Activated CD8-positive, alpha-beta memory T cell treated with anti-CD3 and anti-CD28 coated beads, Interleukin-2, amount 50 U/mL, for 24 hours (primary cell): ENCODE data around the gene DPAGT1.
A peak's percentile ranks its signal among the peaks of the same experiment; 100 is the strongest.

Experiments used
- DNase-seq: peaks from one replicate; pipeline ENCODE4 v3.0.0-alpha.2; 2020; ENCODE audit errors: extremely low read depth

Gene DPAGT1

DNA sequence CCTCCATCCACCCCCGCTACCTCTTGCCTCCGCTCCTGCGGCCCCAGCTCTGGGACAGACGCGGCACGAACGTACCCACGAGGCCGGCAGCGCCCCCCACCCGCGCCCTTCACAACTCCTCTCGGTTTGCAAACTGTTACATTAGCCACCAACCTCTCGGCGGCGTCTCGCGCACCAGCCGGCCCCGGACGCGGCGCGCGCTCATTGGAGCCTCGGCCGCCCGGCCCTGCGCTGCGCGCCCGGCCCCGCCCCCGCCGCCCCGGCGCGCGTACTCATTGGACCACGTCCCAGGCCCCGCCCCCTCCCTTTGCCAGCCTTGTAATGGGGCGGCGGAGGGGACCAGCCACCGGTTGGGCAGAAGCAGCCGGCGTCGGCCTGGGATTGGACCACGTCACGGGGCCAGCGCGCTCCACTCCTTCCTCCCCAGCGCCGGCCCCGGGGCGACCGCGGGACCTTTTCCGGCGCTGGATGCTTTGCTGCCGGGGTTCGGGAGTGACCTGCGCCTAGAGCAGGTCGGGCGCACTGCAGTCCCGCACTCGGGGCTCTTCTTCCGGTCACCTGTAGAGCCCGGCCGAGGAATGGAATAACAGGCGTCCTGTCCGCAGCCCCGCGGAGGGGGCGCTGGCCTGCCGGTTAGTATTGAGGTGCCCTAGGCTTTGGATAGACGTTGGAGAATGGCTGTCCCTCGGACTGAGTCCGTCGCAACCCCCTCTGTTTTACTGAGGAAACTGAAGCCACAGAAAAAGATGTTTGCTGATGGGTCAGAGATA lies 44.5 kb downstream of the DPAGT1 start, which contains the start of gene HYOU1:
Gene HYOU1, minus strand, starts transcription at position 206 of the 770 bp plus-strand sequence. CDS start 1,045 bp downstream, outside the sequence.
- DNase-seq, result peak; percentile 91

GRCh38 chr11:119056421-119056999 lies 45.1 kb downstream of the DPAGT1 start:
- no peak for DNase-seq

- DNase-seq, result no peak
Observed at GRCh38 chr11:119055901-119056300, 45.8 kb downstream of the DPAGT1 start.

- DNase-seq, result no peak
Observed at GRCh38 chr11:119054418-119054817, 47.2 kb downstream of the DPAGT1 start.

GRCh38 chr11:119052163-119052814 lies 49.4 kb downstream of the DPAGT1 start:
- no peak for DNase-seq

DNA sequence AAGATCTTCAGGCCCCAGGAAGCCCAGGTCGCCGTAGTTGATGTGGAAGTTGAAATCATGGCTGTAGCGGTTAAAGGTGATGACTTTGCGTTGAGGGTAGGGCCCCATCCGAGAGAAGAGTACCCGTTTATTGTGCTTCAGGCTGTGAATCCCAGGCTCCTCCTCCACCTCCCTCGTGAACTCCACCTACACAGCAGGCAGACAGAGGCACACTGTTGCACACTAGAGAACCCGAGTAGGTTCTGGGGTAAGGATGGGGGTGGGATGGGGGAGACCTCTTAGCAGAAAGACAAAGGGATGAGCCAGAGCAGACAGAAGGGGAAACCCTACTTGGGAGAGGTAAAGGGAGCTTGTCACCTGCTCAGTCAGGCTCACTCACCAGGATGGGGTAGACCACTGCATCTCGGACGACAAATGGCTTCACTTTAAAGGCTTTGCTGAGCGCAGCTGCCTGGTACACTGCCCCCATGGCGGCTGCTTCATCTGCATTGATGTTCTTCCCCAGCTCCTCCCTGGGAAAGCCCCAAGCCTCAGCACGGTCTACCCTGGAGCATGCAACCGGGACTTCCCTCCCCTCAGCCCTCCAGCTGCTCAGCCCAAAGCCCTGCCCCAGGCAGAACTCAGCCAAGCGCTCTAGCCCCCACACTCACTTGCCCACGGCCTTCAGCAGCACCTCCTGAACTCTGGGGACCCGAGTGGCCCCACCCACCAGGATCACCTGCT lies 50.1 kb downstream of the DPAGT1 start:
- no peak for DNase-seq

DNA sequence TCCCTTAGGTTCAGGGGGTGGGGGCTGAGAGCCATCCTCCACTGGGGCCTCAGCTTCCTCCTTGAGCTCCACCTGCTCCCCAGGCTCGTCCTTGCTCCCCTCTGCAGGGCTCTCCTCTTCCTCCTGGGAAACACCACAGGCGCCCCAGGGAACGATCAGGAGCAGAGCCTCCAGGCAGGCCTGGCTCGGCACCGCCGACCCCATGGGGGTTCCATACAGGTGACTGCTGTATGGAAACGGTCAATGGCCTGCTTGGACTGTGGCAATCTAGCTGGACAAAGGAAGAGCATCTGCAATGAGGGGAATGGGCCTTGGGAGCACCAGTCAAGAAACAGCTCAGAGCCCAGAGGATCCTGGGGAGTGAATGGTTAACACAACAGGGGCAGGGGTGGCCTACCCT lies 52.6 kb downstream of the DPAGT1 start:
- no peak for DNase-seq

DNA sequence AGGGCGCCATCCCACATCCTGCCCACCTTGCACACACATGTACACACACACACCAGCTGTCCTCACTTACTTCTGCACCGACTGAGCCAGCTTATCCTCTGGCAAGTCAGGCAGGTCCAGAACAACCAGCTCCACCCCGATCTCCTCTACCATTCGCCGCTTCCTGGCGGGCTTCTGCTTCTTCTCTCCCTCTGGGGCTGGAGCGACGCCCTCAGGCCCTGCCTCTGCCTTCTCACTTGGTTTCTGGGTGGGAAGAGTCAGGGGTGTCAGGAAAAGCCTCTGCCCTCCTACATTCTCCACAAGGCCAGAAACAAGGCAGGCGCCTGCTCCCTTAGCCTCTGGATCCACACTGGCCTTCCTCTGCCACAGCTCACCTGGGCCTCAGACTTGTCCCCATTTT lies 53.0 kb downstream of the DPAGT1 start:
- no peak for DNase-seq

- DNase-seq, result no peak
Observed at GRCh38 chr11:119047205-119047604, 54.4 kb downstream of the DPAGT1 start.
